Muscle layer of duodenum (tissue), 2 donors: ENCODE data around the gene OLIG2.

Source experiments
- H3K27ac ChIP-seq: one replicate; pipeline ENCODE4 v1.7.0; 2013; ENCODE audit warnings: mild to moderate bottlenecking, low read length
- H3K27me3 ChIP-seq: one replicate; pipeline ENCODE4 v1.7.0; 2013; ENCODE audit warnings: low read depth, mild to moderate bottlenecking, control low read depth, low read length
- H3K36me3 ChIP-seq, 2 donors: one replicate each; pipeline ENCODE4 v1.7.0; 2013; ENCODE audit warnings: low read length in 2 of 2, control low read depth in 1 of 2, mild to moderate bottlenecking in 1 of 2; ENCODE audit not compliant: insufficient read depth in 2 of 2, control insufficient read depth in 1 of 2
- H3K4me1 ChIP-seq, 2 donors: one replicate each; pipeline ENCODE4 v1.7.0; 2013; ENCODE audit warnings: low read length in 2 of 2, mild to moderate bottlenecking in 2 of 2, control low read depth in 1 of 2, moderate library complexity in 1 of 2; ENCODE audit not compliant: insufficient read depth in 2 of 2, control insufficient read depth in 1 of 2
- H3K4me3 ChIP-seq, 2 donors: one replicate each; pipeline ENCODE4 v1.7.0; 2013; ENCODE audit warnings: low read length in 2 of 2, low read depth in 1 of 2, mild to moderate bottlenecking in 1 of 2
- H3K9me3 ChIP-seq, 2 donors: one replicate each; pipeline ENCODE4 v1.7.0; 2013; ENCODE audit warnings: low read length in 2 of 2, control low read depth in 1 of 2, mild to moderate bottlenecking in 1 of 2; ENCODE audit not compliant: control insufficient read depth in 1 of 2
- donor health status: healthy.

OLIG2 gene

DNA sequence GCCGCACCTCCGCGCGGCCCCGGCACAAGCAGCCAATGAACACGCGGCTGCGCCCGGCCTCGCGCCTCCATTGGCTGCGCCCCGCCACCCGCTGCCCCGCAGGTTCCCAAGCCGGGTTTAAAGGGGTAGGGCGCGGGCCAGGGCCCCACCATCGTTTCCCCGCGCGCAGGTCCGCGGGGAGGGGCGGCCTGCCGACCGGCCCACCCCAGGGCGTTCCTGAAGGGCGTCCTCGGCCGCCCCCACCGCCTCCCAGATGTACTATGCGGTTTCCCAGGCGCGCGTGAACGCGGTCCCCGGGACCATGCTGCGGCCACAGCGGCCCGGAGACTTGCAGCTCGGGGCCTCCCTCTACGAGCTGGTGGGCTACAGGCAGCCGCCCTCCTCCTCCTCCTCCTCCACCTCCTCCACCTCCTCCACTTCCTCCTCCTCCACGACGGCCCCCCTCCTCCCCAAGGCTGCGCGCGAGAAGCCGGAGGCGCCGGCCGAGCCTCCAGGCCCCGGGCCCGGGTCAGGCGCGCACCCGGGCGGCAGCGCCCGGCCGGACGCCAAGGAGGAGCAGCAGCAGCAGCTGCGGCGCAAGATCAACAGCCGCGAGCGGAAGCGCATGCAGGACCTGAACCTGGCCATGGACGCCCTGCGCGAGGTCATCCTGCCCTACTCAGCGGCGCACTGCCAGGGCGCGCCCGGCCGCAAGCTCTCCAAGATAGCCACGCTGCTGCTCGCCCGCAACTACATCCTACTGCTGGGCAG is 44.4 kb downstream of the OLIG2 start, which contains the start of gene OLIG1:
Gene OLIG1 (plus strand): TSS at position 148 of the 750 bp plus-strand sequence. CDS start 106 bp downstream, at position 254.
- Histone ChIP-seq H3K9me3 (peaks cover 0 to 15% of the 10 kb centered on the region in 2 donors), H3K36me3 (no peaks in the 10 kb centered on the region), H3K27me3 (peaks cover 44% of the 10 kb centered on the region), H3K4me1 (peaks cover 0 to 24% of the 10 kb centered on the region in 2 donors), H3K4me3 (peak within 1 kb of the TSS in 1 of 2 donors; percentile 65), H3K27ac (no peak within 1 kb of the TSS)

DNA sequence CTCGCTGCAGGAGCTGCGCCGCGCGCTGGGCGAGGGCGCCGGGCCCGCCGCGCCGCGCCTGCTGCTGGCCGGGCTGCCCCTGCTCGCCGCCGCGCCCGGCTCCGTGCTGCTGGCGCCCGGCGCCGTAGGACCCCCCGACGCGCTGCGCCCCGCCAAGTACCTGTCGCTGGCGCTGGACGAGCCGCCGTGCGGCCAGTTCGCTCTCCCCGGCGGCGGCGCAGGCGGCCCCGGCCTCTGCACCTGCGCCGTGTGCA is 44.9 kb downstream of the OLIG2 start:
- Histone ChIP-seq H3K27ac (no peak overlapping the region), H3K4me1 (peaks cover 0 to 24% of the 10 kb centered on the region in 2 donors), H3K27me3 (peaks cover 46% of the 10 kb centered on the region), H3K4me3 (peak overlapping the region in 1 of 2 donors; percentile 65), H3K36me3 (no peaks in the 10 kb centered on the region), H3K9me3 (peaks cover 0 to 15% of the 10 kb centered on the region in 2 donors)

DNA sequence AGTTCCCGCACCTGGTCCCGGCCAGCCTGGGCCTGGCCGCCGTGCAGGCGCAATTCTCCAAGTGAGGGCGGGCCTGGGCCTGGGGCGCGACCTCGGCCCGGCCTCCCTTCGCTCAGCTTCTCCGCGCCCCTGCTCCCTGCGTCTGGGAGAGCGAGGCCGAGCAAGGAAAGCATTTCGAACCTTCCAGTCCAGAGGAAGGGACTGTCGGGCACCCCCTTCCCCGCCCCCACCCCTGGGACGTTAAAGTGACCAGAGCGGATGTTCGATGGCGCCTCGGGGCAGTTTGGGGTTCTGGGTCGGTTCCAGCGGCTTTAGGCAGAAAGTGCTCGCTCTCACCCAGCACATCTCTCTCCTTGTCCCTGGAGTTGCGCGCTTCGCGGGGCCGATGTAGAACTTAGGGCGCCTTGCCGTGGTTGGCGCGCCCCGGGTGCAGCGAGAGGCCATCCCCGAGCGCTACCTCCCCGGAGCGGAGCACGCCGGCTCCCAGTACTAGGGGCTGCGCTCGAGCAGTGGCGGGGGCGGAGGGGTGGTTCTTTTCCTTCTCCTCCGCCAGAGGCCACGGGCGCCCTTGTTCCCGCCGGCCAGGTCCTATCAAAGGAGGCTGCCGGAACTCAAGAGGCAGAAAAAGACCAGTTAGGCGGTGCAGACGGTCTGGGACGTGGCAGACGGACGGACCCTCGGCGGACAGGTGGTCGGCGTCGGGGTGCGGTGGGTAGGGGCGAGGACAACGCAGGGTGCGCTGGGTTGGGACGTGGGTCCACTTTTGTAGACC is 45.4 kb downstream of the OLIG2 start:
- H3K27me3 ChIP-seq: peaks cover 48% of the 10 kb centered on the region
- no peaks in the 10 kb centered on the region for H3K36me3 ChIP-seq
- H3K4me1 ChIP-seq: peaks cover 0 to 24% of the 10 kb centered on the region in 2 donors
- peak overlapping the region; percentile 57 to 65 for H3K4me3 ChIP-seq
- H3K27ac ChIP-seq: no peak overlapping the region
- peaks cover 0 to 15% of the 10 kb centered on the region in 2 donors for H3K9me3 ChIP-seq

DNA sequence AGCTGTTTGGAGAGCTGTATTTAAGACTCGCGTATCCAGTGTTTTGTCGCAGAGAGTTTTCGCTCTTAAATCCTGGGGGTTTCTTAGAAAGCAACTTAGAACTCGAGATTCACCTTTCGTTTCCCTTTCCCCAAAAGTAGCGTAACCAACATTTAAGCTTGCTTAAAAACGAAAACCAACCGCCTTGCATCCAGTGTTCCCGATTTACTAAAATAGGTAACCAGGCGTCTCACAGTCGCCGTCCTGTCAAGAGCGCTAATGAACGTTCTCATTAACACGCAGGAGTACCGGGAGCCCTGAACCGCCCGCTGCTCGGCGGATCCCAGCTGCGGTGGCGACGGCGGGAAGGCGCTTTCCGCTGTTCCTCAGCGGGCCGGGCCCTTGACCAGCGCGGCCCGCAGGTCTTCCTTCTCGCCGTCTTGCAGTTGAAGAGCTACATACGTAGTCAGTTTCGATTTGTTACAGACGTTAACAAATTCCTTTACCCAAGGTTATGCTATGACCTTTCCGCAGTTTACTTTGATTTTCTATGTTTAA is 46.1 kb downstream of the OLIG2 start:
- peak overlapping the region; percentile 57 to 65 for H3K4me3 ChIP-seq
- peaks cover 49% of the 10 kb centered on the region for H3K27me3 ChIP-seq
- no peak overlapping the region for H3K27ac ChIP-seq
- H3K4me1 ChIP-seq: peaks cover 0 to 24% of the 10 kb centered on the region in 2 donors
- H3K36me3 ChIP-seq: no peaks in the 10 kb centered on the region
- H3K9me3 ChIP-seq: peaks cover 0 to 15% of the 10 kb centered on the region in 2 donors

DNA sequence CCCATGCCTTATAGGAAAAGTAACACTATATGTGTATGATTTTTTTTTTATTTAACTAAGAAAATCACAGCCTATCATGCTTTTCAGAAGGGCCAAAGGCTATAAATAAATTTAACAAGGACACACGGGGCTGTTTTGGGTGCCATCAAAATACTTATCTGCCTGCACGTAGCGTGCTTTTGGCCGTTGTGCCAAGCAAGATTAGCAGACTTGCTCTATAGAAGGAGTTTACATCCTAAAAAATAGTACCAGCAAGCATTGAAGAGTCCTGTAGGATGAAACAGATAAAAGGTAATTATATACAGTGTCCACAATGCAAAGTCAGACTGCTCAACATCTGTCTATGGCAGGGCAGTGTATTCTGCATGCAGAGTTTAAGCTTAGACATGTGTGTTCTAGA is 47.9 kb downstream of the OLIG2 start:
- H3K4me1 ChIP-seq: peaks cover 0 to 24% of the 10 kb centered on the region in 2 donors
- H3K4me3 ChIP-seq: no peak overlapping the region
- peaks cover 0 to 12% of the 10 kb centered on the region in 2 donors for H3K9me3 ChIP-seq
- H3K27ac ChIP-seq: no peak overlapping the region
- no peaks in the 10 kb centered on the region for H3K36me3 ChIP-seq
- H3K27me3 ChIP-seq: peaks cover 43% of the 10 kb centered on the region

DNA sequence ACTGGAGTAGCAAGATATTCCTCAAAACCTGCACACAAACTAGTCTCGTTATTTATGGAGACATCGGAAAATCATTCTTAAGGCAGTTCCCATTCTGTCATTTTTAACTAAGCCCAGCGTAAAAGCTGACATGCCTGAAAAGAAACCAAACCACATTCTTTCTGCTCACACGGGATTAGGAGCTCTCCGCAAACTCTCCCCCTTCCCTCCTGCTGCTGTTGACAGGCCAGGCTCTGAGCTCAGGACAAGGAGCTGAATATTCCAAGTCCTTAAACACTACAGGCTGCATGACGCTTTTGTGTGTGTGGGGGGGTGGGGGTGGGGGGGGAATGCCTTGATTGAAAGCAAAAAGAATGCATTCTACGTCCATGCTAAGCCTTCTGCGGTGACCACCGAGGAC is 49.4 kb downstream of the OLIG2 start:
- H3K27ac ChIP-seq: no peak overlapping the region
- H3K4me3 ChIP-seq: no peak overlapping the region
- no peaks in the 10 kb centered on the region for H3K36me3 ChIP-seq
- no peaks in the 10 kb centered on the region for H3K9me3 ChIP-seq
- H3K4me1 ChIP-seq: peaks cover 0 to 18% of the 10 kb centered on the region in 2 donors
- H3K27me3 ChIP-seq: peaks cover 28% of the 10 kb centered on the region

DNA sequence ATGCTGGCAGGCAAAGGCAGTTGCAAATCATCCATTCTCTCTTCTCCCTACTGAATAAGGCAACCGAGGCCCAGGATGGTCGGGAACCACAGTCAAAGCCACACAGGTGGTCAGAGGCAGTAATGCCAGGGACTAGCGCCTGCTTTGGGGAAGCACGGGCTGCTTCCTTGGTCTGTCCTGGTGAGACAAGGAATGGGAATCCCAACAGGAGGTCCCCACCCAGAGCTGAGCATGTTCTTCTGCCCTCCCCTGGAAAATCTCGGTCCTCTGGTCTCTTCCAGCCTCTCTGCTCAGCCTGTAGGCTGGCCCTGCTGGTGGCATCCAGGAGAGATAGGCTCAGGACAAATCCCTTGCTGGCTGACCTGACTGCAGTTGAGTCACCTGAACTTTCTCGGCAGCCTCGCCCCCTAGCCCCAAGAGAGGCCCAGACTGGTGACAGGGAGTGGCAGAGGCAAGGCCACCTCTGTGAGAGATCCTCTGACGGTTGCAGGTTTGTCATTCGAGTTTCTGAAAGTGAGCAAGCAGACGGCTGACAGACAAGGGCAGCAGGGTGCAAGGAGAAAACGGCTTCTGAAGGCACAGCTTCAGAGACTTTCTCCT is 50.0 kb downstream of the OLIG2 start:
- no peak overlapping the region for H3K27ac ChIP-seq
- no peak overlapping the region for H3K4me3 ChIP-seq
- H3K27me3 ChIP-seq: peaks cover 26% of the 10 kb centered on the region
- peaks cover 0 to 14% of the 10 kb centered on the region in 2 donors for H3K4me1 ChIP-seq
- H3K36me3 ChIP-seq: no peaks in the 10 kb centered on the region
- no peaks in the 10 kb centered on the region for H3K9me3 ChIP-seq

DNA sequence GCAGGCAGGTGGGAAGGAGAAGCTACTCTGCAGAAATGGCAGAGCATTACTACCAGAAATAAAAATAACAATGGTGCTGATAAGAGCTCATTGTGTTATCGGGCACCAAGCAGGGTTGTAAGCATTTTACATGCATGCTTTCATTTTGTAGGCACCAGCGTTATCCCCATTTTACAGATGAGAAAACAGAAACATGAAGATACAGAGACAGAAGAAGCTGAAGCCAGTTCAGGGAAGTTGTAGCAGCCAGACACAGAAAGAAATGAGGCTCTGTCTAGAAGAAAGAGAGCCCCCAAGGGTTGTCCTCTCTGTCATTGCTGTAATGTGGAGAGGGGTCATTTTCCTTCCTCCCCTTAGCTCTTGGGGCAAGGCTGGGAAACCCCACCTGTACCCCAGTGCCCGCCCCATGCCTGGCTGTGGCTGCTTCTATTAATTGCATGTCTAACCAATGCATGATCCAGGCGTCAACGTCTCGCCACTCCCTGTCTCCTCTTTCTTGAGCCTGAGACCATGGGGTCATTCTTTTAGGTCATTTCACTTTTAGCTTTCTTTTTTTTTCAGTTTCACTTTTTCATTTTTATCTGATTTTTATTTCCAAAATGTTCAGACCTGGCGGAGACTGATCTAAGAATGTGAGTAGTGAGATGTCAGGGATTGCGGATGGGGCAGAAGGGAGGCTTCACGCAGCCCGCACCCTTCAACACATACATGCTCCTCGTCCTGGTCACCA is 51.0 kb downstream of the OLIG2 start:
- Histone ChIP-seq H3K9me3 (no peaks in the 10 kb centered on the region), H3K27ac (no peak overlapping the region), H3K4me1 (peaks cover 0 to 4% of the 10 kb centered on the region in 2 donors), H3K4me3 (no peak overlapping the region), H3K36me3 (no peaks in the 10 kb centered on the region), H3K27me3 (peaks cover 24% of the 10 kb centered on the region)
